NB4 (cell line): ENCODE results near the gene VGLL2.

Experiments used
- MAX ChIP-seq: IDR thresholded peaks from 2 replicates; pipeline ENCODE4 v1.6.1; 2011; ENCODE audit warnings: low read depth, low read length
- MYC ChIP-seq: IDR thresholded peaks from 2 replicates; pipeline ENCODE4 v1.6.1; 2011; ENCODE audit warnings: low read depth, low read length
- POLR2A ChIP-seq: IDR thresholded peaks from 2 replicates; pipeline ENCODE4 v1.6.1; 2011; ENCODE audit warnings: mild to moderate bottlenecking; ENCODE audit not compliant: insufficient read length; ENCODE audit errors: extremely low read depth
- TF ChIP-seq, protein P1 (sequence below): IDR thresholded peaks from one replicate; pipeline ENCODE4 v1.5.1; 2012; ENCODE audit warnings: low read depth, low read length

- TF ChIP-seq MAX (no peak), POLR2A (no peak), MYC (no peak)
- TF ChIP-seq, protein P1, sequence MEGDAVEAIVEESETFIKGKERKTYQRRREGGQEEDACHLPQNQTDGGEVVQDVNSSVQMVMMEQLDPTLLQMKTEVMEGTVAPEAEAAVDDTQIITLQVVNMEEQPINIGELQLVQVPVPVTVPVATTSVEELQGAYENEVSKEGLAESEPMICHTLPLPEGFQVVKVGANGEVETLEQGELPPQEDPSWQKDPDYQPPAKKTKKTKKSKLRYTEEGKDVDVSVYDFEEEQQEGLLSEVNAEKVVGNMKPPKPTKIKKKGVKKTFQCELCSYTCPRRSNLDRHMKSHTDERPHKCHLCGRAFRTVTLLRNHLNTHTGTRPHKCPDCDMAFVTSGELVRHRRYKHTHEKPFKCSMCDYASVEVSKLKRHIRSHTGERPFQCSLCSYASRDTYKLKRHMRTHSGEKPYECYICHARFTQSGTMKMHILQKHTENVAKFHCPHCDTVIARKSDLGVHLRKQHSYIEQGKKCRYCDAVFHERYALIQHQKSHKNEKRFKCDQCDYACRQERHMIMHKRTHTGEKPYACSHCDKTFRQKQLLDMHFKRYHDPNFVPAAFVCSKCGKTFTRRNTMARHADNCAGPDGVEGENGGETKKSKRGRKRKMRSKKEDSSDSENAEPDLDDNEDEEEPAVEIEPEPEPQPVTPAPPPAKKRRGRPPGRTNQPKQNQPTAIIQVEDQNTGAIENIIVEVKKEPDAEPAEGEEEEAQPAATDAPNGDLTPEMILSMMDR = no peak
These were observed 1.1 kb downstream of the VGLL2 start for GRCh38 chr6:117266257-117267053.
